ENCODE measurements around the gene TNRC6A.

The TNRC6A gene

GRCh38 chr16:24761526-24761925, 32.1 kb downstream of the TNRC6A start:
- no CpG with 5 or more reads among the region's 6 CpGs for WGBS (ENCODE audit: extremely low coverage, insufficient coverage, insufficient read length)
- Histone ChIP-seq H2AFZ (ENCODE audit: insufficient read depth, low read length, poor library complexity) (no peak overlapping the region), H3K4me3 (ENCODE audit: low read depth, low read length) (no peak overlapping the region), H3K9me3 (ENCODE audit: insufficient read depth, low read depth, low read length) (no peaks in the 10 kb centered on the region), H3K36me3 (ENCODE audit: control insufficient read depth in 1 of 2, insufficient read depth in 2 of 2, low read length in 2 of 2) (no peaks in the 10 kb centered on the region), H3K27ac (ENCODE audit: low read depth, low read length) (no peak overlapping the region), H2BK12ac (ENCODE audit: low read length) (no peak overlapping the region), H4K8ac (ENCODE audit: low read depth, low read length) (no peak overlapping the region), H3K23ac (ENCODE audit: low read length) (no peak overlapping the region), H3K14ac (ENCODE audit: low read length) (no peak overlapping the region), H3K27me3 (ENCODE audit: insufficient read depth, low read length) (no peaks in the 10 kb centered on the region), H3K18ac (ENCODE audit: low read length) (no peak overlapping the region), H3K4ac (ENCODE audit: low read depth, low read length) (no peak overlapping the region), H3K9ac (ENCODE audit: low read length) (no peak overlapping the region), H2AK5ac (ENCODE audit: low read length) (no peak overlapping the region), H3K4me1 (ENCODE audit: control insufficient read depth in 1 of 2, insufficient read depth in 2 of 2, low read length in 2 of 2) (no peaks in the 10 kb centered on the region), H3K79me2 (ENCODE audit: control insufficient read depth, insufficient read depth, low read length, poor library complexity) (no peaks in the 10 kb centered on the region), H4K91ac (ENCODE audit: low read depth, low read length) (no peak overlapping the region), H3K79me1 (ENCODE audit: low read length) (no peaks in the 10 kb centered on the region), H2BK120ac (ENCODE audit: insufficient read depth, low read length, poor library complexity) (no peak overlapping the region), H4K12ac (ENCODE audit: low read depth, low read length) (no peak overlapping the region), H3K4me2 (ENCODE audit: low read length) (no peak overlapping the region), H2BK5ac (ENCODE audit: low read depth, low read length, poor library complexity) (no peak overlapping the region)
- DNase-seq = no peak

- no peak overlapping the region for H3K27ac ChIP-seq (ENCODE audit: low read depth, low read length)
- H3K4ac ChIP-seq (ENCODE audit: low read depth, low read length) = no peak overlapping the region
- no peak overlapping the region for H2AK5ac ChIP-seq (ENCODE audit: low read length)
- no peak overlapping the region for H2BK12ac ChIP-seq (ENCODE audit: low read length)
- no peak overlapping the region for H4K91ac ChIP-seq (ENCODE audit: low read depth, low read length)
- no peak overlapping the region for H2AFZ ChIP-seq (ENCODE audit: insufficient read depth, low read length, poor library complexity)
- DNase-seq = no peak
- H4K12ac ChIP-seq (ENCODE audit: low read depth, low read length) = no peak overlapping the region
- no peaks in the 10 kb centered on the region for H3K36me3 ChIP-seq (ENCODE audit: control insufficient read depth in 1 of 2, insufficient read depth in 2 of 2, low read length in 2 of 2)
- H4K8ac ChIP-seq (ENCODE audit: low read depth, low read length) = no peak overlapping the region
- H3K79me1 ChIP-seq (ENCODE audit: low read length) = no peaks in the 10 kb centered on the region
- H2BK5ac ChIP-seq (ENCODE audit: low read depth, low read length, poor library complexity) = no peak overlapping the region
- peak overlapping the region; percentile 95 for H3K23ac ChIP-seq (ENCODE audit: low read length)
- no peak overlapping the region for H3K4me3 ChIP-seq (ENCODE audit: low read depth, low read length)
- no peaks in the 10 kb centered on the region for H3K9me3 ChIP-seq (ENCODE audit: insufficient read depth, low read depth, low read length)
- H3K79me2 ChIP-seq (ENCODE audit: control insufficient read depth, insufficient read depth, low read length, poor library complexity) = no peaks in the 10 kb centered on the region
- no peak overlapping the region for H3K9ac ChIP-seq (ENCODE audit: low read length)
- no peaks in the 10 kb centered on the region for H3K4me1 ChIP-seq (ENCODE audit: control insufficient read depth in 1 of 2, insufficient read depth in 2 of 2, low read length in 2 of 2)
- no peak overlapping the region for H3K18ac ChIP-seq (ENCODE audit: low read length)
- no peak overlapping the region for H2BK120ac ChIP-seq (ENCODE audit: insufficient read depth, low read length, poor library complexity)
- H3K14ac ChIP-seq (ENCODE audit: low read length) = no peak overlapping the region
- no CpG with 5 or more reads among the region's 2 CpGs for WGBS (ENCODE audit: extremely low coverage, insufficient coverage, insufficient read length)
- no peaks in the 10 kb centered on the region for H3K27me3 ChIP-seq (ENCODE audit: insufficient read depth, low read length)
- H3K4me2 ChIP-seq (ENCODE audit: low read length) = no peak overlapping the region
Measured at GRCh38 chr16:24764916-24765315, 35.5 kb downstream of the TNRC6A start.

GRCh38 chr16:24766057-24766456, 36.6 kb downstream of the TNRC6A start:
- no peak overlapping the region for H2BK120ac ChIP-seq (ENCODE audit: insufficient read depth, low read length, poor library complexity)
- no peak overlapping the region for H3K4ac ChIP-seq (ENCODE audit: low read depth, low read length)
- H3K9me3 ChIP-seq (ENCODE audit: insufficient read depth, low read depth, low read length) = no peaks in the 10 kb centered on the region
- WGBS (ENCODE audit: extremely low coverage, insufficient coverage, insufficient read length) = no CpG with 5 or more reads among the region's 3 CpGs
- H3K4me2 ChIP-seq (ENCODE audit: low read length) = no peak overlapping the region
- H3K14ac ChIP-seq (ENCODE audit: low read length) = no peak overlapping the region
- H2AFZ ChIP-seq (ENCODE audit: insufficient read depth, low read length, poor library complexity) = no peak overlapping the region
- no peak overlapping the region for H2BK12ac ChIP-seq (ENCODE audit: low read length)
- no peaks in the 10 kb centered on the region for H3K4me1 ChIP-seq (ENCODE audit: control insufficient read depth in 1 of 2, insufficient read depth in 2 of 2, low read length in 2 of 2)
- H3K4me3 ChIP-seq (ENCODE audit: low read depth, low read length) = no peak overlapping the region
- H4K91ac ChIP-seq (ENCODE audit: low read depth, low read length) = no peak overlapping the region
- no peak overlapping the region for H4K8ac ChIP-seq (ENCODE audit: low read depth, low read length)
- H3K23ac ChIP-seq (ENCODE audit: low read length) = no peak overlapping the region
- no peaks in the 10 kb centered on the region for H3K27me3 ChIP-seq (ENCODE audit: insufficient read depth, low read length)
- no peak overlapping the region for H3K18ac ChIP-seq (ENCODE audit: low read length)
- H3K36me3 ChIP-seq (ENCODE audit: control insufficient read depth in 1 of 2, insufficient read depth in 2 of 2, low read length in 2 of 2) = no peaks in the 10 kb centered on the region
- no peak overlapping the region for H2AK5ac ChIP-seq (ENCODE audit: low read length)
- H4K12ac ChIP-seq (ENCODE audit: low read depth, low read length) = no peak overlapping the region
- H3K79me2 ChIP-seq (ENCODE audit: control insufficient read depth, insufficient read depth, low read length, poor library complexity) = no peaks in the 10 kb centered on the region
- no peak for DNase-seq
- no peak overlapping the region for H3K9ac ChIP-seq (ENCODE audit: low read length)
- H3K79me1 ChIP-seq (ENCODE audit: low read length) = no peaks in the 10 kb centered on the region
- H2BK5ac ChIP-seq (ENCODE audit: low read depth, low read length, poor library complexity) = no peak overlapping the region
- no peak overlapping the region for H3K27ac ChIP-seq (ENCODE audit: low read depth, low read length)

- H3K4me1 ChIP-seq (ENCODE audit: control insufficient read depth in 1 of 2, insufficient read depth in 2 of 2, low read length in 2 of 2) = no peaks in the 10 kb centered on the region
- H2AK5ac ChIP-seq (ENCODE audit: low read length) = no peak overlapping the region
- H4K91ac ChIP-seq (ENCODE audit: low read depth, low read length) = no peak overlapping the region
- peak; percentile 33 to 84 for DNase-seq
- no peak overlapping the region for H2BK5ac ChIP-seq (ENCODE audit: low read depth, low read length, poor library complexity)
- H4K12ac ChIP-seq (ENCODE audit: low read depth, low read length) = no peak overlapping the region
- H3K79me2 ChIP-seq (ENCODE audit: control insufficient read depth, insufficient read depth, low read length, poor library complexity) = no peaks in the 10 kb centered on the region
- no peak overlapping the region for H3K18ac ChIP-seq (ENCODE audit: low read length)
- H2BK12ac ChIP-seq (ENCODE audit: low read length) = no peak overlapping the region
- no peak overlapping the region for H2BK120ac ChIP-seq (ENCODE audit: insufficient read depth, low read length, poor library complexity)
- H3K9me3 ChIP-seq (ENCODE audit: insufficient read depth, low read depth, low read length) = no peaks in the 10 kb centered on the region
- no peak overlapping the region for H3K4me3 ChIP-seq (ENCODE audit: low read depth, low read length)
- 100% methylated on average over 3 of the region's 5 CpGs for WGBS (ENCODE audit: extremely low coverage, insufficient coverage, insufficient read length)
- H3K23ac ChIP-seq (ENCODE audit: low read length) = no peak overlapping the region
- peaks cover 4% of the 10 kb centered on the region in 2 experiments for H3K36me3 ChIP-seq (ENCODE audit: control insufficient read depth in 1 of 2, insufficient read depth in 2 of 2, low read length in 2 of 2)
- H3K4ac ChIP-seq (ENCODE audit: low read depth, low read length) = no peak overlapping the region
- no peak overlapping the region for H3K9ac ChIP-seq (ENCODE audit: low read length)
- no peaks in the 10 kb centered on the region for H3K79me1 ChIP-seq (ENCODE audit: low read length)
- no peak overlapping the region for H3K4me2 ChIP-seq (ENCODE audit: low read length)
- H3K27ac ChIP-seq (ENCODE audit: low read depth, low read length) = no peak overlapping the region
- no peak overlapping the region for H3K14ac ChIP-seq (ENCODE audit: low read length)
- H3K27me3 ChIP-seq (ENCODE audit: insufficient read depth, low read length) = no peaks in the 10 kb centered on the region
- no peak overlapping the region for H4K8ac ChIP-seq (ENCODE audit: low read depth, low read length)
- H2AFZ ChIP-seq (ENCODE audit: insufficient read depth, low read length, poor library complexity) = no peak overlapping the region
Measured at GRCh38 chr16:24769806-24770205, 40.4 kb downstream of the TNRC6A start.

Measured in trophoblast cell (in vitro differentiated cells and primary cell).